Uterus (tissue), 4 donors: ENCODE data around the gene CERS6. TPM values are rescaled to one million over a fixed set of nuclear protein-coding genes. Genes with fewer than 3 reads are reported as not detected.

ENCODE experiments used
- DNase-seq, 2 donors: peaks; one replicate each; pipeline ENCODE4 v3.0.0-alpha.2; 2019 to 2020
- H3K27ac ChIP-seq, 2 donors: fragments of 200-600 bp; sonication (generic); 1 replicate in 1 of 2; 2 replicates in 1 of 2; pipeline ENCODE4 v1.5.1; 2016 to 2018
- H3K27me3 ChIP-seq, 2 donors: fragments of 200-600 bp; sonication (generic); one replicate each; pipeline ENCODE4 v1.5.1; 2018 to 2019; ENCODE audit warnings: control low read depth in 1 of 2
- H3K36me3 ChIP-seq, 2 donors: fragments of 200-600 bp; sonication (generic); one replicate each; pipeline ENCODE4 v1.5.1; 2019; ENCODE audit warnings: control low read depth in 1 of 2
- H3K4me1 ChIP-seq, 2 donors: fragments of 200-600 bp; sonication (generic); one replicate each; pipeline ENCODE4 v1.5.1; 2018 to 2019; ENCODE audit warnings: control low read depth in 1 of 2
- H3K4me3 ChIP-seq, 2 donors: fragments of 200-600 bp; sonication (generic); 1 replicate in 1 of 2; 2 replicates in 1 of 2; pipeline ENCODE4 v1.5.1; 2018 to 2019; ENCODE audit warnings: mild to moderate bottlenecking in 1 of 2
- H3K9me3 ChIP-seq, 2 donors: fragments of 200-600 bp; sonication (generic); one replicate each; pipeline ENCODE4 v1.5.1; 2019; ENCODE audit warnings: control low read depth in 1 of 2
- POLR2A ChIP-seq, 2 donors: fragments of 450-650 bp; IDR thresholded peaks; one replicate each; pipeline ENCODE4 v1.6.1; 2016; ENCODE audit warnings: antibody characterized with exemption in 2 of 2, mild to moderate bottlenecking in 1 of 2, moderate library complexity in 1 of 2
- intact Hi-C: fragments of 100-400 bp; cut with DNase I; formaldehyde crosslinking; loops from one replicate; pipeline ENCODE4 v1.15.1; 2023; ENCODE audit warnings: low total_unique reads
- total RNA-seq, 4 donors: library from RNA; depleted of rRNA in 3 of 4; stranded (reverse); fragments of >200 nt in 3 of 4; gene quantifications; one replicate each; pipeline versions ENCODE4 v1.1.0 to v1.2.4, GENCODE V29; 2014 to 2023
- TF ChIP-seq, protein P1 (sequence below), 4 experiments: fragments of 200-600 bp in 2 of 4; fragments of 450-650 bp in 2 of 4; sonication (generic) in 2 of 4; IDR thresholded peaks; one replicate each; pipeline ENCODE4 v1.5.1; 2016 to 2019; ENCODE audit warnings: antibody characterized with exemption in 4 of 4, mild to moderate bottlenecking in 2 of 4, moderate library complexity in 1 of 4
- donor health status: DM: yes; HTN: yes; CAD: no.

CERS6 gene
- total RNA-seq, 4 donors from 2014 or later: 20.0 to 47.2 (median 26.6) TPM

DNA sequence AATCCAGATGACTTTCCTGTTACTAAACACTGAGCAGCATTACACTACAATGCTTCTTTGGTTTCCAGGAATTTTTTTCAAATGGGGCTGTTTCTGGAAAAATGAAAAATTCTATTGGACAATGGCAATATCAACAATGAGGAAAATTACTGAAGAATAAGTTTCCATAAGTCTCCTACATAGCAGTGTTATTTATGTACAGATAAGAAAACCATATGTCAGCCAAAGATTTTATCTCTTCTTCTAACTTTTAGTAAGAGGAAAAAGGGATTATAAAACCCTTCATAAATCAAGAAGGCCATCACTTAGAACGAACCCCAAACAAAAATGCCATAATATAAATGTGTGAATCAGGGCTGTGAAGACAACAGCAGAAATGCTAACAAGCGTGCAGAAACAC lies 314.7 kb downstream of the CERS6 start:
- Histone ChIP-seq H3K27ac (no peak overlapping the region), H3K4me3 (no peak overlapping the region), H3K9me3 (no peaks in the 10 kb centered on the region), H3K4me1 (no peaks in the 10 kb centered on the region), H3K36me3 (no peaks in the 10 kb centered on the region), H3K27me3 (no peaks in the 10 kb centered on the region)
- no peak for TF ChIP-seq POLR2A (IDR thresholded peaks at IDR 0.05)
- TF ChIP-seq, protein P1, sequence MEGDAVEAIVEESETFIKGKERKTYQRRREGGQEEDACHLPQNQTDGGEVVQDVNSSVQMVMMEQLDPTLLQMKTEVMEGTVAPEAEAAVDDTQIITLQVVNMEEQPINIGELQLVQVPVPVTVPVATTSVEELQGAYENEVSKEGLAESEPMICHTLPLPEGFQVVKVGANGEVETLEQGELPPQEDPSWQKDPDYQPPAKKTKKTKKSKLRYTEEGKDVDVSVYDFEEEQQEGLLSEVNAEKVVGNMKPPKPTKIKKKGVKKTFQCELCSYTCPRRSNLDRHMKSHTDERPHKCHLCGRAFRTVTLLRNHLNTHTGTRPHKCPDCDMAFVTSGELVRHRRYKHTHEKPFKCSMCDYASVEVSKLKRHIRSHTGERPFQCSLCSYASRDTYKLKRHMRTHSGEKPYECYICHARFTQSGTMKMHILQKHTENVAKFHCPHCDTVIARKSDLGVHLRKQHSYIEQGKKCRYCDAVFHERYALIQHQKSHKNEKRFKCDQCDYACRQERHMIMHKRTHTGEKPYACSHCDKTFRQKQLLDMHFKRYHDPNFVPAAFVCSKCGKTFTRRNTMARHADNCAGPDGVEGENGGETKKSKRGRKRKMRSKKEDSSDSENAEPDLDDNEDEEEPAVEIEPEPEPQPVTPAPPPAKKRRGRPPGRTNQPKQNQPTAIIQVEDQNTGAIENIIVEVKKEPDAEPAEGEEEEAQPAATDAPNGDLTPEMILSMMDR (IDR thresholded peaks at IDR 0.05): no peak
- intact Hi-C loops: no loop called here
- no peak for DNase-seq

DNA sequence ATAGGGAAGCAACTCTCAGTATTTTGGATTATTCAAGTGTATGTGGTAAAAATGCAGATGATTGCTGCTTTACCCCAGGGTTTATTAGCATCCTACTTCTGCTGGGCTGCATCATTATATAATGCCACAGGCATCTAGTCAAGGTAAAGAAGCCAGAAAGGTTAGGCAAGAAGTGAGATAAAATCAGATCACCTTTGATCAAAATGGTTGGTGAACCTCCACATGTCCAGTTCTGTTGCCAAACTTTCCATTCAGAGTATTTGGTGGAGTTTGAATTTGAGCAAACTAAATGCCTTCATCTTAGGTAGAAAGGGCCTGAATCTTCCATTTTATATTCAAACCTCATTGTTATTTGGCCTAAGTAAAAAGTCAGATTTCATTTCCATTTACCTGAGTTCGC lies 316.6 kb downstream of the CERS6 start:
- no peaks in the 10 kb centered on the region for H3K27me3 ChIP-seq
- H3K27ac ChIP-seq: no peak overlapping the region
- TF ChIP-seq POLR2A (IDR thresholded peaks at IDR 0.05): no peak
- TF ChIP-seq, protein P1 (IDR thresholded peaks at IDR 0.05): no peak
- H3K36me3 ChIP-seq: no peaks in the 10 kb centered on the region
- no peaks in the 10 kb centered on the region for H3K4me1 ChIP-seq
- no peaks in the 10 kb centered on the region for H3K9me3 ChIP-seq
- DNase-seq: no peak
- no peak overlapping the region for H3K4me3 ChIP-seq
- intact Hi-C loops: no loop called here

DNA sequence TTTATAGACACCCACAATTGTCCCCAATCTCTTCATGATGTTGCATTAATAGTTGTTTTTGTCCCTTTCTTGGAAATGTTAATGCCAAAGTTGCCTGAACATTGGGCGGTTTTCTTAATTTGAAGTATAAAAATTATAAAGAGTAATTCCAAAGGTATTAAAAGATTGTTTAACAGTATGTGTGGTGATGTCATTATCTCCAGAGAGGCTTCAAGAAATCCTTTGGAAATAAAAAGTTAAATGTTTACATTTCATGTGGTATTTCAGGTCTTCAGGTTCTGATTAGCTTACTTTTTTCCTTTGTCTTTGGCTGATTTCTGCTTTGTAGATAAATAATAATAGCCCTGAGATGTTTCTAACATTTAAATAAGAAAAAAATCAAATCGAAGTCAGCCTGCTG lies 317.1 kb downstream of the CERS6 start:
- intact Hi-C loops: no loop called here
- no peak overlapping the region for H3K27ac ChIP-seq
- no peaks in the 10 kb centered on the region for H3K9me3 ChIP-seq
- H3K4me1 ChIP-seq: no peaks in the 10 kb centered on the region
- H3K36me3 ChIP-seq: no peaks in the 10 kb centered on the region
- no peak for DNase-seq
- TF ChIP-seq POLR2A (IDR thresholded peaks at IDR 0.05): no peak
- TF ChIP-seq, protein P1 (IDR thresholded peaks at IDR 0.05): no peak
- H3K27me3 ChIP-seq: no peaks in the 10 kb centered on the region
- H3K4me3 ChIP-seq: no peak overlapping the region

DNA sequence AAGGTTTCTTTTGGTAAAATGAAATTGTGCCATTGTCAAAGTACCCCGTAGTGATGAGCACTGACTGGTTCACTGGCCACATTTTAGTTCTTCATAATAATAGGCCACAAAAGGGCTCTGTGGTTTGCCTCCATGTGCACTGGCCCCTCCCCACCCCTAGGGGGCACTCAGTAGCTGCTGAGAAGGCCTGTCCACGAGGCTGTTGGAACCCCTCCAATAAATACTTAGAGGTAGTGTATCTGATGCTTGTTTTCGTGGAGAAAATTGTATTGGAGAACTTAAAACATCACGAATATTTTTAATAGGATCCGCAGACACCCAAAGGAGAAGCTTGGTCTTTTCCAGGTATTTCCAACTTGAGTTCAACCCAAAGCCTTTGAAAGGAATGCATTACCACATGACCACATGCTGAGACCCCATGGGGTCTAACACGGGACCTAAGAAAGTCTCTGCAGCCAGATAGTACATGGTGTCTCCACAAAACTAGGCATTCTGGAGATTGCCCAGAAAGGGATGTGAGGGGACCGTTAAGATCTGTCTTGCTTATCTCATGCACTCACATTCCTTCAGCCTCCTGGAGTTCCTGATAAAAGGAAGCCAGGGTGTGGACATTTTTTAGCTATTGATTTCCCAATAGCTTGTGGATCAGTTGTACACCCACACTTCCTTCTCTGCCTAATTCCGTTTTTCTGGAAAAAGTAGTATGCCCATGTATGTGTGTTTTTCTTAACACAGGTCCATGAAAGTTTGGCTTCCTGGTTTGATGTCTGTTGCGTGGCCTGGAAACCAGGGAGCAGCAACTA lies 317.8 kb downstream of the CERS6 start:
- peak; percentile 16 to 41 for DNase-seq

DNA sequence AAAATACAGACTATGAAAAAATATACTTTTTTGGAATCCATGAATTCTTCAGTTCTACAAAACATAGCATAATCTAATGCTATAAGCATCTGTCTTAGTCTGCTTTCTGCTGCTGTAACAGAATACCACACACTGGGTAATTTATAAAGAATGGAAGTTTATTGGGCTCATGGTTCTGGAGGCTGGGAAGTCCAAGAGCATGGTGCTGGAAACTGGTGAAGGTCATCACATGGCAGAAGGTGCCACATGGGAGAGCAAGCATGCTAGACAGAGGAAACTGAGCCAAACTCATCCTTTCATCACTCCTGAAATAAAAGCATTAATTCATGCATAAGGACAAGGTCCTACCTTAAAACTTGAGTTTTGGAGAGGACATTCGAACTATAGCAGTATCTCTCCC lies 319.8 kb downstream of the CERS6 start:
- H3K9me3 ChIP-seq: no peaks in the 10 kb centered on the region
- intact Hi-C loops: no loop called here
- no peaks in the 10 kb centered on the region for H3K4me1 ChIP-seq
- no peak overlapping the region for H3K27ac ChIP-seq
- H3K36me3 ChIP-seq: no peaks in the 10 kb centered on the region
- TF ChIP-seq POLR2A (IDR thresholded peaks at IDR 0.05): no peak
- TF ChIP-seq, protein P1 (IDR thresholded peaks at IDR 0.05): no peak
- H3K27me3 ChIP-seq: no peaks in the 10 kb centered on the region
- no peak for DNase-seq
- no peak overlapping the region for H3K4me3 ChIP-seq

More for the DNA sequence above, 317.8 kb downstream of the CERS6 start:
- Histone ChIP-seq H3K27me3 (no peaks in the 10 kb centered on the region), H3K36me3 (no peaks in the 10 kb centered on the region), H3K9me3 (no peaks in the 10 kb centered on the region), H3K4me1 (no peaks in the 10 kb centered on the region), H3K27ac (no peak overlapping the region), H3K4me3 (no peak overlapping the region)
- intact Hi-C loops: no loop called here
- TF ChIP-seq, protein P1 (IDR thresholded peaks at IDR 0.05): peak; percentile 22 to 56 (median 38)
- TF ChIP-seq POLR2A (IDR thresholded peaks at IDR 0.05): no peak
